GM19328 (cell line): ENCODE data around the gene COTL1.
"Not testable (repeated sequence)": the region's sequence is repeated elsewhere in the genome, so short reads cannot be mapped to it uniquely, and the experiment has no call there.

ENCODE experiments used
- ATAC-seq: cut with Tn5 transposase; IDR thresholded peaks from one replicate; pipeline ENCODE4 v1.9.1; 2021; ENCODE audit warnings: mild to moderate bottlenecking, moderate library complexity; ENCODE audit not compliant: unreplicated experiment

Gene COTL1

GRCh38 chr16:84643674-84644073, 25.8 kb upstream of the COTL1 start:
- no peak for ATAC-seq

DNA sequence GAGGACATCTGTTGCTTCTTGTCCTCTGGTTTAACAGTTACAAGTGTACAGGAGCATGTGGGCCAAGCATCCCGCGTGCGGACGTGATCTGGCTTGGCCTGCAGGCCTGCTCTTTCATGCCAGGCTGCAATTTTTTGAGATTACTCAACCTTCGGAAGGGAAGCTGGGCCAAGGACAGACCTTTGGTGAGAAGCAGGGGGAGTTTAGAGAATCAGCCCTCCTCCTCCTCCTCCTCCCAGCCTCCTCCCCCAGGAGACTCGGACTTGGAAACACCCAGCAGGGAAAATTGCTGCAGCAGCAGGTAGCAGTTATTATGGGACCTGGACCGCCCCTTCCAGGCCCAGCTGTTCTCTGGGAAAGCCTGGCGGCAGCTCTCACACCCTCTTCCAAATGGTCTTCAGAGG, 25.3 kb upstream of the COTL1 start:
- ATAC-seq, result no peak

DNA sequence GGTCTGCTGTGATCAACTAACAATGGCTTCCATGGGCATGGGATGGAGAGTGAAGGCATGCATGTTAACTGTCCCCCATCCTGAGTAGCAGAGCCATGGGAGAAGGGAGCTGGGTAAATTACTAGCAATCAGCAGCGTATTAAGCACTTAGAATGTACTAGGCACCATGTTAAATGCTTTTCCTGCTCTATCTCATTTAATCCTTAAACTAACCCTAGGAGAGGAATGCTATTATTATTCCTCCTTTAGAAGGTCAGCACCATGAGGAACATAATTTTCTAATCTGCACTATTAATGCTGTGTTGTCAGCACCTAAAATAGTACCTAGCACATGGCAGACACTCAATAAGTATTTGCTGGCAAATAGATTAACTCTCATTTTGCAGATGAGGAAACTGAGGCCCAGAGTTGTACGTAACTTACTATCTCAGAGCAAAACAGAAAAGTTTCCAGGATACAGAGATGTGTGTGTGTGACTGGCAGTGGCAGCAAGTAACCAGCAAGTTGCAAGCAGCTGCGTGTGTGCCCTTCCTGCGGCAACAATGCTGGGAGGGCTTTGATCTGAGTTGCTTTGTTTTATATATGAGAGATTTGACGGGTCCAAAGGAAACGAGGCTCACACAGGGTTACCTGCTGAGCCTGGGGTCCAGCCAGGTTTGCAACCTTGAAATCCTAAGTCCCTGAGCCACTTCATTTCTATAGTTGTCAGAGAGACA, 23.9 kb upstream of the COTL1 start:
- ATAC-seq, result no peak

DNA sequence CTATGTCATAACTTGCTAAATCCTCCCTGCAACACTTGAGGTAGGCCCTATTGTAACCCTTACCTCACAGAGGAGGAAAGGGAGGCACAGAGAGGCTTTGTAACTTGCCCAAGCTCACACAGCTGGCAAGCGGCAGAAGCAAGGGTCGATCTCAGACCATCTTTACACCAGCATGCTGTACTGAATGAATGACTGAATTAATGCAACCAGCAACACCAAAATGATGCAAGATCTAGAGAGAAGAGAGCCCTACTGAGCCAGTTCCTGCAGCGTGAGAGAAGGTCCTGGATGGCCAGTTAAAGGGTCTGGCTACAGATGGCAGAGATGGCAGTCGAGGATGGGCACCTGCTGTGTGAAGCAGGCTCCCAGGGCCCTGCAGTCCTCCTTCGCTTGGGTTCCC, 22.3 kb upstream of the COTL1 start:
- ATAC-seq, result no peak

- ATAC-seq, result no peak
Observed at GRCh38 chr16:84638231-84638806, 20.4 kb upstream of the COTL1 start.

DNA sequence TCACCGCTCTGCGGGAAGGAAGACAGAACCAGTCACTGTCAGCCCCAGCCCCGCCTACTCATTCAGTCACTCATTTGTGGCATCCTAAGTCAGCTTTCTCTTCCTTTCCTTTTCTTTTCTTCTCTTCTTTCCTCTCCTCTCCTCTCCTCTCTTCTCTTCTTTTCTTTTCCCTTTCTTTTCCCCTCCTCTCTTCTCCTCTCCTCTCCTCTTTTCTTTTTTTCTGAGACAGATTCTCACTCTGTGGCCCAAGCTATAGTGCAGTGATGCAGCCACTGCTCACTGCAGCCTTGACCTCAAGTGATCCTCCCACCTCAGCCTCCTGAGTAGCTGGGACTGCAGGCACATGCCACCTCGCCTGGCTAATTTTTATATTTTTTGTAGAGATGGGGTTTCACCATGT, 19.8 kb upstream of the COTL1 start:
- ATAC-seq, result no peak

GRCh38 chr16:84635702-84636101, 17.8 kb upstream of the COTL1 start:
- ATAC-seq, result no peak

DNA sequence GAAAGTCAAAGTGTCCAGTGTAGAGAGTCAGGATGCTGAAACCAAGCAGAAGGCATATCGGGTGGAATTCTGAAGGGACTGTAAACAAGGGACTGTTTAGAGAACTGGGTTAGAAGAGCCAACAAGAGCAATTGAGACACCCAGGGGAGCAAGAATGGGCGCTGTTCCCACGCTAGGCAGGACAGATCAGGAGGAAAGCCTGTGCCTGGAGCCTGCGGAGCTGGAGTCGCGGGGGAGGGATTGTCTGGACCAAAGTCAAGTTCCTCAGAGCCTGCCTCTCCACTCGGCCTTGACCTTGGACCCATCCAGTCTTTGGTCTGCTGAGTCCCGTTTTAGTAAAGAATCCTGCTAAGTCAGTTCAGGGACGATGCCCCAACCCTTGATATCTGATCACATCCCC, 15.7 kb upstream of the COTL1 start:
- ATAC-seq, result no peak

DNA sequence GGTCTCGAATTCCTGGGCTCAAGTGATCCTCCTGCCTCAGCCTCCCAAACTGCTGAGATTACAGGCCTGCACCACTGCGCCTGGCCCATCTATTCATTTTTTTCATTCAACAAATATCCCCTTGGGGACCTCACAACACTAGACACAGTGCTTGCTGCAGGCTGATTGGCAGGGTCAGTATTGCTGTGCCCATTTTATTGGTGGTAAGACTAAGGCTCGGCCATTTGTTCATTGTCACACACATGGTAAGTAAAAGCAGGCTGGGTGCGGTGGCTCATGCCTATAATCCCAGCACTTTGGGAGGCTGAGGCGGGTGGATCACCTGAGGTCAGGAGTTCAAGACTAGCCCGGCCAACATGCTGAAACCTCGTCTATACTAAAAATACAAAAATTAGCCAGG, 15.0 kb upstream of the COTL1 start:
- not testable (repeated sequence) for ATAC-seq

DNA sequence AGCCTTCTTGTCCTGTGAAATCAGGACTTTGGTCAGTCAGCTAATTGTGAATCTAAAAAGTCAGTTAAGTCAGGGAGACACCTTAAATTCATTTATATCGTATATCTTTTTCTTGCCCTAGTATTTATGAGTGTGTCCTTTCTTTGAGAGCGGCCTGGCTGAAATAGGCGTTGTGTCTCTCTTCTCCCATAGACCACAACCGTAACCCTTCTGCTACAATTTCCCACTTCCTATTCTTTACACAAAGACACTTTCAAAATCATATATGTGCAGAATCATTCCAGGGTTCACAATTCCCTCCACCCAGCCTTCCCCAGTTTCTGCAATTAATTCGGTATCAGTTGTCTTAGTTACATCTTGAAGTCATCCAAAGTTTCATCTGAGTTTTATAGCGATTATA, 14.0 kb upstream of the COTL1 start:
- no peak for ATAC-seq

GRCh38 chr16:84631153-84631466, 13.2 kb upstream of the COTL1 start:
- no peak for ATAC-seq

DNA sequence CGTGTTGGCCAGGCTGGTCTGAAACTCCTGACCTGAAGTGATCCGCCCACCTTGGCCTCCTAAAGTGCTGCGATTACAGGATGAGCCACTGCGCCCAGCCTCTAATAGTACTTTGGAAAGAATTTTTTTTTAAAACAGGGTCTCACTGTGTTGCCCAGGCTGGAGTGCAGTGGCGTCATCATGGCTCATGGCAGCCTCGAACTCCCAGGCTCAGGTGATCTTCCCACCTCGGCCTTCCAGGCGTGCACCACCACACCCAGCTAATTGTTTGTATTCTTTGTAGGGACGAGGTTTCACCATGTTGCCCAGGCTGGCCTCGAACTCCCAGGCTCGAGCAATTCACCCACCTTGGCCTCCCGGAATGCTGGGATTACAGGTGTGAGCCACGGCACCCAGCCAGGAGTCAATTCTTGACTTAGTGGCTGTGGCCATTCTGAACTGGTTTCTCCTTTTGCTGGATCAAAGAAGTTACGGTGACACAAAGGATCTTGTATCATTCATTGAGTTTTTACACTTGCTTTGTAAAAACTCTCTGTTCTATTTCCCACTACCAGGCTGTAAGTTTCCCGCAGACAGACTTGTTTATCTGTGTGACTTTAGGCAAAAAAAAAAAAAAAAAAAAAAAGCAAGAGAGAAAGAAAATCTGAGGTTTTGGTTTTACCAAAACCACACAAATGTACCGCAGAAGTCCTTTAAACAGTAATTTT, 12.7 kb upstream of the COTL1 start:
- no peak for ATAC-seq

- no peak for ATAC-seq
Observed at GRCh38 chr16:84630009-84630408, 12.1 kb upstream of the COTL1 start.

DNA sequence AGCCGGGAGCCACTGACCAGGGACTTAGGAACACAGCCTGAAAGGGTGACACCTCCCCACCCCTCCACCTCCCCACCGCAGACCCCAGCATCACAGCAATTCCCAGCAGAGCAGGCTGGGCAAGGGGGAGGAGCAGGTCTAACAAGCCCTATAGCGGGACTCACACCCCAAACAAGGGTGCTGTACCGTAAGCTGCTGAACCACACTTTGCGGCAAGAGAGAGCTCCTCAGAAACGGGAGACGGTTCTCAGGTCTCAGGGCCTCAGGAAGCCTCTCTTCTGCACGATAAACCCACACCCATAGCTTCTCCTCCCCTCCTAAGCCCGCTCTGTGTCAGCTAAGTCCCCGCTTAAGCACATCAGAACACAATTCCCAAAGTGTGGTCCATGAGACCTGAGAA, 11.7 kb upstream of the COTL1 start:
- no peak for ATAC-seq

- no peak for ATAC-seq
Observed at GRCh38 chr16:84628226-84628731, 10.4 kb upstream of the COTL1 start.

- no peak for ATAC-seq
Observed at GRCh38 chr16:84625556-84625955, 7.7 kb upstream of the COTL1 start.

- ATAC-seq, result not testable (repeated sequence)
Observed at GRCh38 chr16:84620913-84621312, 3.0 kb upstream of the COTL1 start.

DNA sequence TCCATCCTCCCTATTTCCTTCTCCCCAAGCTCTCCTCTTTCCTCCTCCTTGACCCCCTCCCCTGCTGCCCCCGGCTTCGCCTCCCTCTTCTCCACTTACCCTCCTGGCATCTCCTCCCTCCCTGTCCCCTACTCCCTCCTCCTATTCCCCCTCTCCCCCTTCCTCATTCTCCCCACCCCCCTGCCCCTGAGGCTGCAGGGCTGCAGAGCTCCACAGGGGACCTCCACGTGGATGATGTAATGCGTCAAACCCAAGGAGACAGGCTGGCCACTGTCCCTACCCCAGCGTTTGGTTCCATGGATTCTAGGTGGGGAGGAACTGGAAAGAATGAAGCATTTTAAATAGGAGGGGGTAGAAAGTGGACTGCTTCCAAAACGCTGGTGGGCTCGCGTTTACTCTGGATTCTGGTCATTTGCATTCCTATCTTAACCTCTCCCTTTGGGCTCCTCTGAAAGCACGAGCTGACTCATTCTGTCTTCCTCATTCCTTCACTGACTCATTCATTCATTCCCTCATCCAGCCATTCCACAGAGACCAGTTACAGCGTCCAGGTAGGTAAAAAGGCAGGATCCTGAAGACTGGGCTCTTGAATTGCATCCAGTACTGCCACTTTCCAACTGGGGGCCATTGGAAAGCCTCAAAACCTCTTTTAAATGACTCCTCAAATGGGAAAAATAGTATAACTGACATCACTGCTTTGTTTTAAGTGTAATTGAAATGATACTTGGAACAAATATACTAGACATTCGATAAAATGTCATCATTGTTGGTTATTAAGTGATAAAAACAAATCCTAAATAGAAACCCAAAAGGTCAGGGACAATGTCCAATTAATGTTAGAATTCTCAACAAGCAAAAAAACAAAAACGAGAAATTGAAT, 943 bp upstream of the COTL1 start:
- ATAC-seq, result no peak

- ATAC-seq, result peak; percentile 25
Observed at GRCh38 chr16:84617041-84617790, 662 bp downstream of the COTL1 start.

- no peak for ATAC-seq
Observed at GRCh38 chr16:84616515-84616914, 1.4 kb downstream of the COTL1 start.
